SU-DHL-6 (cell line): ENCODE data around the gene ASTN2.

Source experiments
- CTCF ChIP-seq: fragments of 200-600 bp; sonication (generic); IDR thresholded peaks from one replicate; pipeline ENCODE4 v1.5.1; 2017; ENCODE audit warnings: antibody characterized with exemption, mild to moderate bottlenecking, low read length, moderate library complexity; ENCODE audit not compliant: insufficient read depth, poor library complexity, severe bottlenecking
- EZH2phosphoT487 ChIP-seq: fragments of 200-600 bp; sonication (generic), shearing (Covaris generic); conservative IDR thresholded peaks from 2 replicates; pipeline ENCODE4 v1.6.1; 2018; ENCODE audit warnings: mild to moderate bottlenecking, antibody characterized with exemption, low read length, moderate library complexity, mixed read lengths

GRCh38 chr9:116937361-116937760 lies 477.5 kb downstream of the ASTN2 start:
- TF ChIP-seq CTCF (no peak), EZH2phosphoT487 (no peak)
